Esophagus muscularis mucosa (tissue), 3 donors: ENCODE results near the gene BANF1.

Experiments used
- POLR2AphosphoS5 ChIP-seq, 2 donors: sonication (generic); formaldehyde crosslinking; IDR thresholded peaks; one replicate each; pipeline ENCODE4 v1.6.1; 2017; ENCODE audit warnings: antibody characterized with exemption in 2 of 2
- TF ChIP-seq, protein P1 (sequence below), 3 experiments: fragments of 200-600 bp in 2 of 3; fragments of 450-650 bp in 1 of 3; sonication (generic) in 2 of 3; IDR thresholded peaks; one replicate each; pipeline ENCODE4 v1.5.1; 2017 to 2019; ENCODE audit warnings: antibody characterized with exemption in 3 of 3, mild to moderate bottlenecking in 2 of 3, moderate library complexity in 1 of 3

DNA sequence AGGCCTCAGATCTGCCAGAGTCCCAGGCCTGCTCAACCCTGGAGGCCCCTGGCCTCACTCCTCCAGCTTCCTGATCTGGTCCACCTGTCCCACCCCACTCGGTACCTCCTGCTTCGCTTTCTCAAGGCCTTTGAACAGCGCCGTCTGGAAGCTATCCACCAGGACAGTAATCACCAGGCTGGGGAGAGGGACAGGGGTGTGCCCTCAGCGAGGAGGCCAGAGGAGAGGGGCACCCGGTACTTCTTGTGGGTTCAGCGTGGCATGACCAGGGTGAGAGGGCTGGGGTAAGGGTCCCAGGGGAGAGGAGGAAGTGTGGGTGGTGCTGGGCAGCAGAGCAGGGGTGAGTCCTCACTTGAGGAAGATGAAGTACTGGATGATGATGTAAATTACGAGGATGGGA lies 17.9 kb downstream of the BANF1 start:
- TF ChIP-seq POLR2AphosphoS5 (IDR thresholded peaks at IDR 0.05): no peak
- TF ChIP-seq, protein P1, sequence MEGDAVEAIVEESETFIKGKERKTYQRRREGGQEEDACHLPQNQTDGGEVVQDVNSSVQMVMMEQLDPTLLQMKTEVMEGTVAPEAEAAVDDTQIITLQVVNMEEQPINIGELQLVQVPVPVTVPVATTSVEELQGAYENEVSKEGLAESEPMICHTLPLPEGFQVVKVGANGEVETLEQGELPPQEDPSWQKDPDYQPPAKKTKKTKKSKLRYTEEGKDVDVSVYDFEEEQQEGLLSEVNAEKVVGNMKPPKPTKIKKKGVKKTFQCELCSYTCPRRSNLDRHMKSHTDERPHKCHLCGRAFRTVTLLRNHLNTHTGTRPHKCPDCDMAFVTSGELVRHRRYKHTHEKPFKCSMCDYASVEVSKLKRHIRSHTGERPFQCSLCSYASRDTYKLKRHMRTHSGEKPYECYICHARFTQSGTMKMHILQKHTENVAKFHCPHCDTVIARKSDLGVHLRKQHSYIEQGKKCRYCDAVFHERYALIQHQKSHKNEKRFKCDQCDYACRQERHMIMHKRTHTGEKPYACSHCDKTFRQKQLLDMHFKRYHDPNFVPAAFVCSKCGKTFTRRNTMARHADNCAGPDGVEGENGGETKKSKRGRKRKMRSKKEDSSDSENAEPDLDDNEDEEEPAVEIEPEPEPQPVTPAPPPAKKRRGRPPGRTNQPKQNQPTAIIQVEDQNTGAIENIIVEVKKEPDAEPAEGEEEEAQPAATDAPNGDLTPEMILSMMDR (IDR thresholded peaks at IDR 0.05): no peak
